GM19099 (cell line): ENCODE results near the gene PARD6A.

ENCODE experiments used
- POLR2A ChIP-seq: IDR thresholded peaks from 3 replicates; pipeline ENCODE4 v1.6.1; 2011; ENCODE audit warnings: low read depth; ENCODE audit not compliant: insufficient read length; ENCODE audit errors: extremely low read depth

PARD6A gene

GRCh38 chr16:67660564-67661028 lies at the start of gene PARD6A:
Gene PARD6A, plus strand, starts transcription at chr16:67660960. Its CDS starts 79 bp downstream, at chr16:67661039.
- no peak for TF ChIP-seq POLR2A

- TF ChIP-seq POLR2A = no peak
Observed at GRCh38 chr16:67613808-67614207, 47.0 kb upstream of the PARD6A start.

GRCh38 chr16:67628216-67628615 lies 32.5 kb upstream of the PARD6A start:
- no peak for TF ChIP-seq POLR2A

GRCh38 chr16:67632415-67633172 lies 28.2 kb upstream of the PARD6A start:
- no peak for TF ChIP-seq POLR2A

GRCh38 chr16:67636713-67637112 lies 24.0 kb upstream of the PARD6A start:
- TF ChIP-seq POLR2A = no peak

GRCh38 chr16:67637625-67638024 lies 23.1 kb upstream of the PARD6A start:
- no peak for TF ChIP-seq POLR2A

GRCh38 chr16:67641779-67642708 lies 18.7 kb upstream of the PARD6A start:
- no peak for TF ChIP-seq POLR2A

GRCh38 chr16:67644038-67644437 lies 16.7 kb upstream of the PARD6A start:
- no peak for TF ChIP-seq POLR2A

GRCh38 chr16:67645397-67646121 lies 15.2 kb upstream of the PARD6A start:
- TF ChIP-seq POLR2A = no peak

GRCh38 chr16:67647111-67647651 lies 13.6 kb upstream of the PARD6A start:
- no peak for TF ChIP-seq POLR2A

GRCh38 chr16:67647681-67648080 lies 13.1 kb upstream of the PARD6A start:
- no peak for TF ChIP-seq POLR2A

GRCh38 chr16:67648088-67648763 lies 12.5 kb upstream of the PARD6A start:
- TF ChIP-seq POLR2A = no peak

GRCh38 chr16:67648764-67649407 lies 11.9 kb upstream of the PARD6A start:
- no peak for TF ChIP-seq POLR2A

GRCh38 chr16:67649494-67649931 lies 11.2 kb upstream of the PARD6A start:
- no peak for TF ChIP-seq POLR2A
